Measurements from ENCODE around the gene NYNRIN.
"Not testable (repeated sequence)": the region's sequence is repeated elsewhere in the genome, so short reads cannot be mapped to it uniquely, and the experiment has no call there.

The NYNRIN gene

GRCh38 chr14:24431569-24432258 is 32.9 kb downstream of the NYNRIN start:
- peak; percentile 77 for DNase-seq (ENCODE audit: low read depth)

- DNase-seq (ENCODE audit: low read depth): no peak
Measured at GRCh38 chr14:24432259-24433131, 33.7 kb downstream of the NYNRIN start.

GRCh38 chr14:24434036-24434435 is 35.2 kb downstream of the NYNRIN start:
- no peak for DNase-seq (ENCODE audit: low read depth)

GRCh38 chr14:24434676-24435075 is 35.9 kb downstream of the NYNRIN start:
- no peak for DNase-seq (ENCODE audit: low read depth)

GRCh38 chr14:24435192-24435810 is 36.5 kb downstream of the NYNRIN start:
- DNase-seq (ENCODE audit: low read depth): no peak

GRCh38 chr14:24435998-24436354 is 37.2 kb downstream of the NYNRIN start:
- DNase-seq (ENCODE audit: low read depth): no peak

GRCh38 chr14:24436355-24437019 is 37.7 kb downstream of the NYNRIN start:
- no peak for DNase-seq (ENCODE audit: low read depth)

- no peak for DNase-seq (ENCODE audit: low read depth)
Measured at GRCh38 chr14:24437020-24437735, 38.4 kb downstream of the NYNRIN start.

GRCh38 chr14:24437736-24438067 is 38.9 kb downstream of the NYNRIN start:
- no peak for DNase-seq (ENCODE audit: low read depth)

- no peak for DNase-seq (ENCODE audit: low read depth)
Measured at GRCh38 chr14:24438223-24439097, 39.7 kb downstream of the NYNRIN start.

- DNase-seq (ENCODE audit: low read depth): no peak
Measured at GRCh38 chr14:24439257-24439656, 40.5 kb downstream of the NYNRIN start.

GRCh38 chr14:24439830-24440605 is 41.2 kb downstream of the NYNRIN start:
- no peak for DNase-seq (ENCODE audit: low read depth)

GRCh38 chr14:24440606-24441399 is 42.0 kb downstream of the NYNRIN start:
- no peak for DNase-seq (ENCODE audit: low read depth)

GRCh38 chr14:24441485-24441884 is 42.7 kb downstream of the NYNRIN start:
- no peak for DNase-seq (ENCODE audit: low read depth)

GRCh38 chr14:24441904-24442239 is 43.1 kb downstream of the NYNRIN start:
- no peak for DNase-seq (ENCODE audit: low read depth)

- DNase-seq (ENCODE audit: low read depth): peak; percentile 94
Measured at GRCh38 chr14:24442240-24443052, 43.6 kb downstream of the NYNRIN start, which contains the start of gene SDR39U1. SDR39U1 (minus strand) TSS chr14:24442776; CDS start chr14:24442769, 7 bp downstream.

- DNase-seq (ENCODE audit: low read depth): no peak
Measured at GRCh38 chr14:24443053-24443665, 44.4 kb downstream of the NYNRIN start.

- not testable (repeated sequence) for DNase-seq (ENCODE audit: low read depth)
Measured at GRCh38 chr14:24450828-24451227, 52.0 kb downstream of the NYNRIN start.

Data from activated T-helper 1 cell treated with Interleukin-2 at 50 U/mL for 16 hours (primary cell).